Measurements from ENCODE around the gene AUNIP.

AUNIP gene, protein sequence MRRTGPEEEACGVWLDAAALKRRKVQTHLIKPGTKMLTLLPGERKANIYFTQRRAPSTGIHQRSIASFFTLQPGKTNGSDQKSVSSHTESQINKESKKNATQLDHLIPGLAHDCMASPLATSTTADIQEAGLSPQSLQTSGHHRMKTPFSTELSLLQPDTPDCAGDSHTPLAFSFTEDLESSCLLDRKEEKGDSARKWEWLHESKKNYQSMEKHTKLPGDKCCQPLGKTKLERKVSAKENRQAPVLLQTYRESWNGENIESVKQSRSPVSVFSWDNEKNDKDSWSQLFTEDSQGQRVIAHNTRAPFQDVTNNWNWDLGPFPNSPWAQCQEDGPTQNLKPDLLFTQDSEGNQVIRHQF

DNA sequence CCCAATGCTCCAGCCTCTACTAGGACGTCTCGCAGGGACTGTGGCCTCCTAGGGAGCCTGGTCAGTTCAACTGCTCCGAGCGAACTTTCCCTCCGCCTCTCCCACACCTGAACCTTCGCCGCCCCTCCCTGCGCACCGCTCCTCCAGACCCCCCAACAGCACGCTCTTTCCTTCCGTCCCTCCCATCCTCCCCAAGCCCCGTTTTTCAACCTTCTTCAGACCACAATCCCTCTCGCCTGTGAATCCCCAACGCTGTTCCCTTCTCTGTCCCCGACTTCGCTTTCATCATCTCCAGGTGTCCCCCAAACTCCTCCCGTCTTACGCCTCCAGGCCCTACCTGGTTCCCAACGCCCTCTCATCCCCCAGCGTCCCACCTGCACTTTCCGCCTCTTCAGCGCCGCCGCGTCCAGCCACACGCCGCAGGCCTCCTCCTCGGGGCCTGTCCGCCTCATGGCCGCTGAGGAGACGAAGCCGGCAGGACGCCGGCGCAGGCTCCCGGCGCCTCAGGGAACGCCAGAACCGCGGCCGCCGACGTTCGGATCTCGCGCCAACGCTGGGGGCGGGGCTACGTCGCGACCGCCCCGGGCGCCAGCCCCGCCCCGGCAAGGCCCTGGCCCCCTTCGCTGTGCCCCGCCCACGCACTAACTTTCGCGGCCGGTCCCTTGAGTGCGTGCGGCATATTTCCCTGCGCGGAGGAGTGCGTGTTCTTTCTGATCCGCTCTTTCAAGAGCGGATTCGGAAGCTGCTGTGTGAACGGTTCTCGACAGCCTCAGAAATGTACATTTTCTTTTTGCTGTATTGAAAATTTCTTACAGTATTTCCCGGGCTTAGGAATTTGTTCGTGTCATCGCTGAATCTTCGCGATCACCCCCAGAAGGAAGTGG lies at the start of gene AUNIP:
Gene AUNIP, minus strand, starts transcription at position 552 of the 884 bp plus-strand sequence. Its CDS starts 100 bp downstream, at position 452.
- peak; percentile 86 to 88 for DNase-seq

DNA sequence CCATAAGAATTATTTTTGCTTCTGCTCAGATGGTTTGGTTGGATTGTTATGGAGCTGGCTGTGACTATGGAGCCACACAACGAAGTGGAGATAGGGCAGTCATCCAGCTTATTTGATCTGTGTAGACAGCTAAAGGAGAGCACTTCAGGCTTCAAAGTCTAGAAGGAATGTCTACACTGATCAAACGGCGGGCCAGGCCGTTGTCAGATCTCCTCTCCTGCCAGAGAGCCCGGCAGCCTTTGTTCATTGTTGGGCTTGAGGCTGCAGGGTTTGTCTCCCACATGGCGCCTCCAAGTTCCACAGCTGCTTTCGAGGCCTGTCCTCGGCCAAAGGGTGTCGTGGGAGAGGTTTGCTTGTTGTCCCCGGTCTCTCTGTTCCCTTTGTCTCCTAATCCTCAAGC lies 49.8 kb upstream of the AUNIP start:
- no peak for DNase-seq

DNA sequence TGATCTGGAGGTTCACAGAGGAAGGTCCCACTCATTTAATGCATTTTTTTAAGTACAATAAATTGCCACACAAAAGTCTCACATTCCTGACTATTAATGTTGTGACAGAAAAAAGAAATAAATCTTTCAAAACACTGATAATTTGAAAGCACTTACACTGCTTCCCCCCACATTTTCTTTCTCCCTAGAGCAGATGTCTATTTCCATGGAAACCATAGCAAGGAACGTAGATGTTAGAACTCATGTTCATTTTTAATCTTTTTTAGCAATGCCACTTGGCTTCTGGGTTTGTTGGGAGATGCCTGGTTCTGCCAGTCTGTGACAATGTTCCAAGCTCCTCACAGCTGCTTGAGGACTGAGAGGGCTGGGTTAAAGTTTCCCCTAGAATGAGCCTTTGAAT lies 48.9 kb upstream of the AUNIP start:
- no peak for DNase-seq

DNA sequence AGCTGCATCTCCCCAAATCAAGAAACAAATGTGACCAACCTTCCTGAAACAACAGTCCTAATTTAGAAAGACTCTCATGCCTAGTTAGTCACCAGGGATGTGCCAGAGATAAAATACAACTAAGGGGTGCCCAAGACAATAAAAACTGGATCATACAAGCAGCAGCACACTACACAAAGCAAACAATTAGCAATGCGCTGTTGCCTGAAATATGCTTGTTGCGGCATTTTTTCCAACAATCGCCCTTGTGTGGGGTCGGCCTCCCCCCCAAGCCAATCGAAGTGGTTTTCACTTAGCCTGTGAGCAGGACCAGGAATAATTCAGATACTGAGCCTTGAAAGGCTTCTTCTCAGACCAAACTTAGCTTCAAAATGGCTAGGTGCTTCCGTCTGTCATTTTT lies 48.3 kb upstream of the AUNIP start:
- DNase-seq = no peak

DNA sequence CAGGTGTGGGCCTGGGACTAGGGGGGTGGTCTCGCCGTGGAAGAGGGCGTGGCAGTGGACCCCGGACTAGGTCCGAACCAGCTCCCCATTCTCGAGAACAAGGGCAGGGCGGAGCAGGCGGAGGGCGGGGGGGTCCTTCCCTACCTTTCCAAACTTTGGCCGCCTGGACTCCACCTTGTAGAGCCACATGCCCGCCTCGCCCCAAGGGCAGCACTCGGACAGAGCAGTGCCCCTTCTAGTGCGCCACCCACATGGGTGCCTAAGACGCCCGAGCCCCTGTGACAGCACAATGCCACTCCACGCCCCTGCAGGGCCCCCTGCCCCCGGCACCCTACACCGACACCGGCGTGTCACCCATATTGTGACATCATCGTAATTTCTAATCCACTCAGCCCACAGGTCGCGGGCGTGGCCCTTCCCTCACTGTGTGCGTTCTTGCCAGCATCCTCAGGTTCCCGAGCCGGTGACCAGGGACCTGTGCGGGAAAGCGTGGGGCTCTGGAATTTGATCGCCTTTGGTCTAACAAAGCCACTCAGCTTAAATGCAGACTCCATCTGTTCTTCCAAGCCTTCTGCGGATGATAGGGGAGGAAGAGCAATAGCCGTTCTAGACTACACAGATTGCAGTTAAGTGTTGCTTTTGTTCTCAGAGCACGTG lies 47.5 kb upstream of the AUNIP start:
- no peak for DNase-seq

DNA sequence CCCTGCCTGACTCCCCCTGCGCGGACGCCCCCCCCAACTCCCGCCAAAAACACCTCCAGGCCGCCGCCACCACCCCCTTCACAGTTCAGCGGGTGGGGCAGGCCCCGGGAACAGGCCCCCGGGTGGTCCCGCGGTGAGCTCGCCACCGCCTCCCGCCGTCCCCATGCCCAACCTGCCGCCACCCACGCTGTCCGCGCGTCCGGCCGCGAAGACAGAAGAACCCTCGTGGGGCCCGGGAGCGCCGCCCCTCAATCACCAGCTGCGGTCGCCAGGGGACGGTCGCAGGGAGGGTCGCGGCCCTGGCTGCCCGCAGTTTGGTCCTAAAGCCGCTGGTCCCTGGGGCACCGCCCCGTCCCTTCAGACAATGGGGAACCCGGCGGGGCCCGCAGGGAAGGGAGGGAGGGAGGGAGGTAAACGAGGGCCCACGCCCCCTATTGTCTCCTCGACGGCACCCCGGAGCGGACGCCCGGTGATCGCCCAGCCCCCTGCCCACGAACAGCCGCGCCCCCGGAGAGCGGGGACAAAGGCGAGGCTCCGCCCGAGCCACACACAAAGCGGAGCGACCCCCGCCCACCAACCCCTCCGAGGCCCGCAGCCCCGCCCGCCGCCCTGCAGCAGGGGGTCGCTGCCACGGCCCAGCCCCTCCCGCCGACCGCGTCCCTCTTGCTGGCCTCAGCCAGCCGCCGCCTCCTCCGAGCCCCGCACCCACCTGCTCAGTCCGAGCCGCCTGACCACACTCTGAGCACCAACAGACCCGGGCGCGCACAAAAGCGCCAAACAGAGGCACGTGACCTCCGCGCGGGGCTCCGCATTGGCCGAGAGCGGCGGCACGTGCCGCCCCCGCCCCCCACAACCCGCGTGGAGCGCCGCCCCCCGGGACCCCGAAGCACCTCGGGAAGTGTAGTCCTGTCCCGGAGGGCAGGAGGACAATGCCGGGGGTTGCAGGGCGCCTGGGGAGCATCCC lies 46.7 kb upstream of the AUNIP start, which contains the start of gene STMN1:
Gene STMN1, minus strand, starts transcription at position 740 of the 964 bp plus-strand sequence. CDS start 1,743 bp downstream, outside the sequence.
- DNase-seq = peak; percentile 80 to 81

DNA sequence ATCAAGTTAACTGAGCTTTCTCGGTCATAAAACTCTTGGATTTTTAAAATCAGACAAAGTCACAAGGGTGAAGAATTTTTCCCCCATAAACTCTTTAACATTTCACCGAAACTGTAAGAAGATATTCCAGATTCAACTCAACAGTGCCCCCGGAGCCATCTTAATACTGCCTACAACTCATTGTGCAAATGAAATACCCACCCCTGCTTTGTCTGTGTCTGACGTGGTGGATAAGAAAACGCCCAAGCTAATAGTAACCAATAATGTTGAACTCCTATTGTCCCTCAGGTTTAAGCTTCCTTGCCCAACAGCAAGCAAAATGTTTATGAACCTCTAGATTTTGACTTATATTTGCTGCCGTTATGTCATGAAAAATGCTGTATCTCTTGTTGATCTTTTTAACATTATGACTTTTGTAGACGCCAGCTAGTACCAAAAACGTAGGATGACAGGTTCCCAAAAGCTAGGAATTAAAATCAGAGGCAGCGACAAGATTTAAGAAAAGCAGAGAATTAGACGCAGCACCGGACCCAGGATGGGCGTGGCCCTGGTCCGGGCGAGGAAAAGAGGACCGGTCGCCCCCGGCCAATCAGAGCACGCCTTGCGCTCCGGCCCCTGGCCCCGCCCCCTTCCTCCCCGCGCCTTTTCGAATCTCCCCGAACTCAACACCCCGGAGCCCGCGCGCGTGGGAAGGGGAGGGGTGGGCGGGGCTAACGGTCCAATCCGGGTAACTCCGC lies 45.9 kb upstream of the AUNIP start:
- peak; percentile 87 to 89 for DNase-seq

DNA sequence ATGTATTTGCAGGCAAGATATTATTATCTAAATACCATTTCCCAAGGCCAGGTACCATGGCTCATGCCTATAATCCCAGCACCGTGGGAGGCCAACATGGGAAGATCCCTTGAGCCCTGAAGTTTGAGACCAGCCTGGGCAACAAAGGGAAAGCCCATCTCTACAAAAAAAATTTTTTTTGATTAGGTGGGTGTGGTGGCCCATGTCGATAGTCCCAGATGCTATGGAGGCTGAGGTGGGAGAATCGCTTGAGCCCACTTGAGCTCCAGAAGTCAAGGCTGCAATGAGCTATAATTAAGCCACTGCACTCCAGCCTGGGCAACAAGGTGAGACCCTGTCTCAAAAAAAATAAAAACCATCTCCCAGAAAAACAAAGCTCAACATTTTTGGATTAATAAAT lies 44.7 kb upstream of the AUNIP start:
- DNase-seq = no peak

DNA sequence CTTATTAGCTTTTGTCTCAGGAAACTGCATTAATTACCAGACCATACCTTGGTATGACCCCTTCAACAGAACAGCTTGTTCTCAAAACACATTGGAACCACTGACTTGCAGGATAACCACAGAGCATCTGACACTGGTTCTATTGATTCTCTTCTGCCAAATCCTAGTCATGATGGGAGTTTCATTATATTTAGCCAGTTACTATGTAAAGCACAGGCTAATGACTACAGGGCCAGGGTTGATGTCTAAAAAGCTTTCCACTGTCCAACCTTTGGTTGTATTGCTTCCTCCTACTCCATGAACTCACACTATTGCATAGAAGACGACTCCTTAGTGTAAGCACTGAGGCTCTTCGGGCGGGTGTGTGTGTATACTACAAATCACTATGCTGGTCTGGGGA lies 43.2 kb upstream of the AUNIP start:
- no peak for DNase-seq

DNA sequence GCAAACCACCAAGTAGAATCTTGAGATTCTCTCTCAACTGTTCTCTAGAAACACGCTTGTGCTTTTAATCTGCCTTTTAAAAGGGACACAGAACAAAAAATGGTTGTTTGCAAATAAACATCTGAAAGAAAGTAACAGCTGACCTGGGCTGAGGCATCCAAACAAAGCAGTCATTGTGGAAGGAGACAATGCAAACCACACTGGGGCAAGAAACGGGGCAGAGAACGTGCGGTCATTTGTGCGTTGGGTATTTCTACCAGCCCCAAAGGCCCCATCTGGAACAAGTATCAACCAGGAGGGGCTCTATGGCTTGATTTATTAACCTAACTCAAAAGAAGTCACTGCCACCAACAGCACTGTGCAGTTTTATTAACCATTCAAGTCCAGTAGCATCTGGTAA lies 41.0 kb upstream of the AUNIP start:
- DNase-seq = no peak

DNA sequence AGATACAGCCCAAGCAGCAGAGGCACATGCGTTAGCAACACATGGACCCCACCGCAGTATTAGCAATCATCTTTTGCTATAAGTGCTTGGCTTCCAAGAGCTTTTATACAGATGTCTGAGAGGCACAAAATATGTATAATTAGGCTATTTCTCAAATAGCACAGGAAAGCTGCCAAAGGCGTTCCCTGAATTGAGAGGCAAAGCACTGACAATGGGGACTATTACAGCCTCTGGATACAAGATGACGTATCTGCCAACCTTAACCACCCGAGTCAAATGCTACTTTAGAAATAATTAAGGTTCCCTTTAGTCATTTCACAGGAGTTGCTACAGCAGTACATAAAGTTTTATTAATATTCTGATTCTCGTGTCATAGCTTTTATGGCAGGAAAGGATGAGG lies 40.5 kb upstream of the AUNIP start:
- no peak for DNase-seq

DNA sequence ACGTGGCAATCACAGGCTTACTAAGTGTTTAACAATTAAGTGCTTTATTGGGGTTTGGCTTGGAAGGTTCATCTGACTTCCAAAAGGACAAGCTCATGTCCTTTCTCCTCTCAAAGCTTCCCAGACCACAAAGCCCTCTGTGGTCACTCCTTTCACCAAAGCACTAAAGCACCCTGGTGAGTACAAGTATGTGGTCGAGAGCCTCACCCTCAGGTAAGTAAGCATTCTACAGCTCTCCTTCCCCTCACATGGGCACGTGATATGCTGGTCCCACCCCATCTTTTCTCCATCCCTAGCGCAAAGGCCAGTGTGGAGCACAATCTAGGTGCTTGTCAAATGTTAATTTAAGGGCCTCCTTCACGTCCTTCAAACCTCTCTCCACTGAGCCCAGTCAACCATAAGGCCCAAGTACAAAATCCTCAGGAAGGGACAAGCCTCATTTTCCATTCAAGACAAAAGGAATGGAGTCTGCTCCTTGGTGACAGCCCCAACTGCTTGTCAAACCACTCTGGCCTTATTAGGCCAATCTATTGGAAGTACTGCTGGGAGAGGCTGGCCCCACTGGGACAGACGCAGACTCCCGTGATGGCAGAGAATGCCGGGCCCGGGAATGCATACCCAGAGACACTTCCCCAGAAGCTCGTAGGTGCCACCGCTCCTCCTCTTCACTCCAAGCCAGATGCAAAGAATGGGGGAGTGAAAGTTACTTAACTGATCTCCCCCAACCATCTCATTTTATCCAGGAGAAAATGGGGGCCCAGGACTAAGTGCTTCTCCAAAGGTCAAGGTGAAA lies 39.2 kb upstream of the AUNIP start:
- DNase-seq = no peak

DNA sequence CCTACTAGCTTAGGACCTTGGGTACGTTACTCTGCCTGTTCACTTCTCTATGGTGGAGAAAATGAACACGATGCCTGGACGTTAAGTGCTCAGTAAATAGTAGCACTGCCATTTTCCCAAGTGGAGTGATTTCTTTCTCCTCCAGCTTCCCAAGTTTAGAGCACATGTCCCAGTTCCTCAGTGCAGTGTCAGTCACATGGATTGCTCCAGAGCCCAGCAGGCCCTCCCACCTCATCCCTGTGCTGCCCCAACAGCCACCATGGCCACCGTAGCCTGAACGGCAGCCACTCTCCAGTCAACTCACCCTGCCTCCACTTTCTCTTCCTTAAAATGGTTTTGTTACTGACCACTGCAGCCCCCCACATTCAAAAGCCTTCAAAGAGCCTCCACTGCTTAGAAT lies 38.5 kb upstream of the AUNIP start:
- no peak for DNase-seq

DNA sequence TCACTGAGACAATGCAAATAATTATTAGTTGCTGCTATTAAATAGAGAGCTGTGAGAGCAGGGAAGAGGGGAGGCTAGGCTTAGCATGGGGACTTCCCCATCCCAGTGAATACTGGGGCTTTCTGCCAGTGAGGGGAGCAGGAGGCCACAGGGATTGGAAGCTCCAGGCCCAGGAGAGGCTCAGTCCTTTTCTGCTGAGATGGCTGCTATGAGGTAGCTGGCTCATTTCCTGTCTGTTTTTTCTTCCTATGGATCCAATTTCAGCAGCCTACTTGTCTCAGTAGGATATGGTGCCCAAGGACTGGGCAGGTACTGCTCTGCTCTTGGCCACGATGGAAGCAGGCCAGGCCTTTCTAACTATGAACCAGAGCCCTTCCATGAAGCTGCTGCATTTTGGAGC lies 37.0 kb upstream of the AUNIP start:
- peak; percentile 19 to 29 for DNase-seq

DNA sequence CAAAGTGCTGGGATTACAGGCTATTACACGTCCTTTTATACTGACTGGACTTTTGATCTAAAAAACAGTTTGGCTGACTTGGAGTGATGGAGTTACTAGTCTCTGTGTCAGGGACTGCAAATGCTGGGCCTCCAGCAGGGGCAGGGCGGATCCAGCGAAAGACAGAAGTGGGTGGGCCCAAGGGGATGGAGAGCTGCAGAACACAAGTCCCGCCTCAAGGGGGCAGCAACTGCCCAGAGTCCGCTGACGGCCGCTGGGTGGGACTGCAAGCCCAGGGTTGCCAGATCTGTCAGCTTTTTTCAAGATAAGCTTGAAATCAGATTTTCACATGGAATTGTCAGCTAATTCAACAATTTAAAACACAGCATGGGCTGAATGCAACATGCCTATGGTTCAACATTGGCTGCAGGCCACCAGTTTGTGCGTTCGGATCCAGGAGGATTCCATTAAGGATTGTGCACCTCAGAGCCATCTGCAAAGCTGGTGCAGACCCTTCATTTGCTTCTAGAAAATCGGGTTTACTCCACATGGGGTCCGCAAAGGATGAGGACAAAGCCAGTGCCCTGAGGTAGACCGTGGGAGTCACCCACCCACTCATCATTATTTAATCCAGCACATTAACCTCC lies 36.2 kb upstream of the AUNIP start:
- DNase-seq = peak; percentile 87 to 95

DNA sequence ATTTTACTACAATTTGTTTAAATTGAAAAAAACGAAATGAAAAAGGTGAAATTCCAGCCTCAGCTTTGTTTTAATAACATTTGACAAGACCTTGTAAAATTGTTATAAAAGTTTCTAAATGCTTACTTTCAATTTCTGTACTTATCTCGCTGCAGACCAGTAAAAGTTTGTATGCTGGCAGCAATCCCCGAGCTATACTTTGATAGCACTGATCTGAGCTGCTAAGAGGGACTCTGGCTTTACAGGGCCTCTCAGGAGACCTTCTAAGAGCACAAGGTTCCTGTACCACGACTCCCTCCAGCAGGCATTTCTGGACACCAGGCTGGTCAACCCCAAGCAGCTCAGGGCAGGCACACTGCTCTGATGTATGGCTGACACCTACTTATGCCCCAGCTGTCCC lies 33.9 kb upstream of the AUNIP start:
- no peak for DNase-seq

DNA sequence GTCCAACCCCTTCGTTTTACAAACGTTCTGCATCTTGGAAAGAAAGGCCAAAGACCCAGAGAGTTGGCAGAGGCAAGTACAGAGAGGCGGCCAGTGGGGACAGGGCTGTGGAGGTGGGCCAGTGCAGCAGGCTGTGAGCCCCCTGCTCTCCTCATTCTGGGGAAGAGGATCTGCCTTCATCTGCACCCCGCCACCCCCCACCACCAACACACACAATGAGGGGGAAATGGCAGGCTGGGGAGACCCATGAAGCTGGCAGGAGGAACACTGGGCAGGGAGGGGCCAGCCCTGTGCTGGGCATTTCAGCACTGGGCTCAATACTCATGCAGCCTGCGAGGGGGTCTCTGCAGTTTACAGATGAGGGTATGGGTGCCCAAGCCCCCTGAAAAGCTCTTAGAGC lies 32.3 kb upstream of the AUNIP start:
- no peak for DNase-seq

DNA sequence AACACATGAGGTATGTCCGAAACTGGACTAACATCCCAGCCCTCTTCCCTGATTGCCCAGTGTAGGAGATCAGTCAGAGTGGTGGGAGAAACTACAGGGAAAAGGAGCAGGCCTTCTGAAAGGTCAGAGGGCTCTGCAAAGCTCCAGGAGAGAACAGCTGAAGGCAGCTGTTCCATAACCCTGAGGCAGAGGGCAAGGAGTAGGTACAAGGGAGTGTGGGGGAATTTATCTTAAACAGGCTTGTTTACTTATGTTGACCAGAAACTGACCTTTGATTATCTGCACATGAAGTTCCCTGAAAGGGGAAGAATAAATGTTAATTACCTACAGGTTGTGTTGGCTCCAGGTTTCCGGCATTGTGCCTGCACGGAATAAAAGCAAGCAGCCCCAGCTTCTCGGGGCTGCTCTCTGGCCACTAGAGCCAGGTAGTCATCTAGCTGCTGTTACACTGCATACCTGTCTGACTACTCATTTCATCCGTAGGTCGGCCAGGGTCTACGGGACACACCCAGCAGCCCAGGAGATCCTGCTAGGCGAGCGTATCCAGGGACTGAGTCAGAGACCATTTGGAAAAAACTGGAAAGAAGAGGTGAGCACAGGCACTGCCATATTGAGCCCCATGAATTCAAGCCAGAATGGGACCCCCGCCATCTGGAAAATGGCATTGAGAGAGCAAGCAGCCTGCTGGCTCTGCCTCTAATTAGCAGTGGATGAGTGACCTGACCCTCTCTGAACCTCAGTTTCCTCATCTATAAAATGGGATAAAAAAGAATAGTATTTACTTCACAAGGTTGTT lies 31.2 kb upstream of the AUNIP start:
- DNase-seq = no peak

DNA sequence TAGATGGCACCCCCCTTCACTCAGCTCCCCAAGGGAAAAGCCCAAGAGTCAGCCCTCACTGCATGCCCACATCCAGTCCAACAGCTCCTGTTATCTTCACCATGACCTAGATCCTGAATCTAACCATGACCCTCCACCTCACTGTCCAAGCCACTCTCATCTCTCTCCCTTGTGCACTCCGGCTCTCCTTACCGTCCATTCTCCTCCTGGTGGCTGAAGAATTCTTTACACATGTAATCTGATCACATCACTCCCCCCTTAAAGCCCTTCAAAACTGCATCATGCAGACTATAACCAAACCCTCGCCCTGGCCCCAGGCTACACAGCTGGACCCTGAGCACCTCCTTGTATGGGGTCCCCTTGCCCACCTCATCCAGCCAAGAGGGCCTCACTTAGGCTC lies 30.2 kb upstream of the AUNIP start:
- DNase-seq = no peak
